HCT116 (cell line): ENCODE results near the gene BEGAIN. TPM values are rescaled to one million over a fixed set of nuclear protein-coding genes. Genes with fewer than 3 reads are reported as not detected.

Experiments
- ATAC-seq: fragments of 200-7000 bp; cut with Tn5 transposase; 2 replicates; pipeline ENCODE4 v1.9.1; 2020; ENCODE audit warnings: mild to moderate bottlenecking, moderate library complexity
- BruUV-seq: library from RNA; stranded (reverse); fragments of 400-500 nt; replicated peaks from 2 replicates; lab custom pipeline; 2021; lab: Mats Ljungman, UMichigan
- CTCF ChIA-PET: fragments of 300-600 bp; sonication (Branson Sonifier 250); formaldehyde crosslinking; loops from one replicate; lab custom pipeline; 2021; ENCODE audit warnings: antibody characterized with exemption; lab: Charles Lee
- POLR2A ChIA-PET: fragments of 300-600, 350-600 bp; sonication (Branson Sonifier 250); formaldehyde crosslinking; loops from one replicate; lab custom pipeline; 2021; ENCODE audit warnings: antibody characterized with exemption; lab: Charles Lee
- RAD21 ChIA-PET, 2 experiments: fragments of 300-600 bp; sonication (Branson Sonifier 250); formaldehyde crosslinking; loops; one replicate each; lab custom pipeline; 2023; ENCODE audit warnings: low total read pairs in 2 of 2; ENCODE audit not compliant: uncharacterized antibody in 2 of 2, unreplicated experiment in 2 of 2, low non-redundant PET in 1 of 2; lab: Charles Lee
- DNase-seq: peaks from one replicate; pipeline ENCODE4 v3.0.0-alpha.2; 2010; ENCODE audit warnings: low read depth, low spot score
- H2AFZ ChIP-seq: fragments of 200-600 bp; shearing (Covaris generic), sonication (generic); 2 replicates; pipeline ENCODE4 v1.6.1; 2017; ENCODE audit warnings: low read depth, mixed run types, mixed read lengths, antibody characterized with exemption, low read length; ENCODE audit not compliant: poor library complexity, severe bottlenecking
- H3K27ac ChIP-seq: 2 replicates; pipeline ENCODE4 v1.5.1; 2012; ENCODE audit warnings: low read depth, low read length
- H3K27me3 ChIP-seq: fragments of 200-600 bp; sonication (generic); 2 replicates; pipeline ENCODE4 v1.6.1; 2016; ENCODE audit warnings: mixed run types, low read length, mixed read lengths; ENCODE audit not compliant: insufficient read depth
- H3K36me3 ChIP-seq, 2 experiments: fragments of 200-500 bp in 1 of 2; fragments of 200-600 bp in 1 of 2; sonication (Bioruptor generic) in 1 of 2; sonication (generic) in 1 of 2; 2 replicates each; pipeline versions ENCODE4 v1.5.1 to v1.6.1; 2014 to 2016; ENCODE audit warnings: low read length in 2 of 2, inconsistent platforms in 1 of 2, mixed read lengths in 1 of 2, mixed run types in 1 of 2; ENCODE audit not compliant: insufficient read depth in 2 of 2, control insufficient read depth in 1 of 2
- H3K4me1 ChIP-seq, 2 experiments: fragments of 200-600 bp in 1 of 2; sonication (generic) in 1 of 2; 2 replicates each; pipeline versions ENCODE4 v1.5.1 to v1.6.1; 2012 to 2017; ENCODE audit warnings: low read length in 2 of 2, inconsistent platforms in 1 of 2, mild to moderate bottlenecking in 1 of 2, mixed read lengths in 1 of 2, mixed run types in 1 of 2, moderate library complexity in 1 of 2; ENCODE audit not compliant: insufficient read depth in 2 of 2, control insufficient read depth in 1 of 2
- H3K4me2 ChIP-seq: fragments of 200-600 bp; sonication (generic); 2 replicates; pipeline ENCODE4 v1.6.1; 2017; ENCODE audit warnings: mixed run types, low read length, mixed read lengths
- H3K4me3 ChIP-seq, 2 experiments: fragments of 200-600 bp in 1 of 2; sonication (generic) in 1 of 2; replicated peaks in 1 of 2; 2 replicates each; pipeline ENCODE4 v1.5.1; 2011 to 2016; ENCODE audit warnings: low read length in 2 of 2, control low read depth in 1 of 2, low read depth in 1 of 2, mild to moderate bottlenecking in 1 of 2, mixed read lengths in 1 of 2, mixed run types in 1 of 2
- H3K79me2 ChIP-seq: fragments of 200-600 bp; sonication (generic); 2 replicates; pipeline ENCODE4 v1.6.1; 2017; ENCODE audit warnings: mild to moderate bottlenecking, mixed run types, low read length, moderate library complexity, mixed read lengths; ENCODE audit not compliant: insufficient read depth
- H3K9ac ChIP-seq: fragments of 200-600 bp; sonication (generic); 2 replicates; pipeline ENCODE4 v1.6.1; 2016; ENCODE audit warnings: low read length, mixed read lengths
- H3K9me2 ChIP-seq: fragments of 200-600 bp; sonication (generic), shearing (Covaris generic); 2 replicates; pipeline ENCODE4 v1.6.1; 2017; ENCODE audit warnings: mixed run types, mild to moderate bottlenecking, moderate library complexity; ENCODE audit not compliant: insufficient read depth
- H3K9me3 ChIP-seq, 2 experiments: fragments of 200-500 bp in 1 of 2; fragments of 200-600 bp in 1 of 2; sonication (Bioruptor generic) in 1 of 2; sonication (generic) in 1 of 2; 2 replicates each; pipeline ENCODE4 v1.6.1; 2014 to 2017; ENCODE audit warnings: low read length in 2 of 2, mixed read lengths in 2 of 2, inconsistent platforms in 1 of 2, low read depth in 1 of 2, mild to moderate bottlenecking in 1 of 2, mixed run types in 1 of 2, moderate library complexity in 1 of 2; ENCODE audit not compliant: control insufficient read depth in 1 of 2, insufficient read depth in 1 of 2
- H4K20me1 ChIP-seq: fragments of 200-600 bp; sonication (generic), shearing (Covaris generic); 2 replicates; pipeline ENCODE4 v1.6.1; 2017; ENCODE audit warnings: mixed run types, mild to moderate bottlenecking, moderate library complexity; ENCODE audit not compliant: insufficient read depth
- ELF1 ChIP-seq: IDR thresholded peaks from 2 replicates; pipeline ENCODE4 v1.6.1; 2012; ENCODE audit warnings: low read depth, borderline replicate concordance
- EZH2 ChIP-seq: fragments of 200-600 bp; sonication (generic); IDR thresholded peaks from 2 replicates; pipeline ENCODE4 v1.6.1; 2017; ENCODE audit warnings: antibody characterized with exemption, mixed run types
- EZH2phosphoT487 ChIP-seq: fragments of 200-600 bp; IDR thresholded peaks from 2 replicates; pipeline ENCODE4 v1.6.1; 2018; ENCODE audit warnings: antibody characterized with exemption, borderline replicate concordance
- POLR2A ChIP-seq: IDR thresholded peaks from 2 replicates; pipeline ENCODE4 v1.7.0; 2011; ENCODE audit warnings: borderline replicate concordance; ENCODE audit not compliant: insufficient read depth, insufficient read length; ENCODE audit errors: extremely low read depth
- POLR2AphosphoS5 ChIP-seq: IDR thresholded peaks from 2 replicates; pipeline ENCODE4 v1.6.1; 2011; ENCODE audit warnings: mild to moderate bottlenecking, low read depth, low read length, moderate library complexity
- RAD21 ChIP-seq: IDR thresholded peaks from 2 replicates; pipeline ENCODE4 v1.6.1; 2012; ENCODE audit warnings: low read depth, mild to moderate bottlenecking
- SP1 ChIP-seq: IDR thresholded peaks from 2 replicates; pipeline ENCODE4 v1.6.1; 2012; ENCODE audit warnings: low read depth
- ZNF274 ChIP-seq: fragments of 200-500 bp; sonication (Bioruptor generic); IDR thresholded peaks from 2 replicates; pipeline ENCODE4 v1.6.1; 2014; ENCODE audit warnings: mild to moderate bottlenecking, low read depth, low read length, inconsistent platforms
- intact Hi-C: fragments of 100-400 bp; cut with micrococcal nuclease; formaldehyde crosslinking; loops from 2 replicates; pipeline ENCODE4 v1.10.0; 2022
- total RNA-seq: library from RNA; stranded (reverse); gene quantifications from one replicate; pipeline ENCODE4 v1.2.1, GENCODE V29; 2021; ENCODE audit not compliant: unreplicated experiment
- TF ChIP-seq, protein P1 (sequence below): IDR thresholded peaks from 2 replicates; pipeline ENCODE4 v1.6.1; 2012

Gene BEGAIN
- total RNA-seq, 1 experiment from 2014 or later, result 8.5 TPM

- no peak for ATAC-seq
- intact Hi-C loops, result no loop called here
- no peak for DNase-seq
- TF ChIP-seq, protein P1, sequence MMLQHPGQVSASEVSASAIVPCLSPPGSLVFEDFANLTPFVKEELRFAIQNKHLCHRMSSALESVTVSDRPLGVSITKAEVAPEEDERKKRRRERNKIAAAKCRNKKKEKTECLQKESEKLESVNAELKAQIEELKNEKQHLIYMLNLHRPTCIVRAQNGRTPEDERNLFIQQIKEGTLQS, result no peak
- TF ChIP-seq ELF1 (no peak), EZH2 (no peak), SP1 (no peak), POLR2A (no peak), EZH2phosphoT487 (no peak), ZNF274 (no peak), RAD21 (no peak), POLR2AphosphoS5 (no peak)
- Histone ChIP-seq H3K9me3 (no peaks in the 10 kb centered on the region), H3K36me3 (no peaks in the 10 kb centered on the region), H3K9ac (no peak overlapping the region), H3K27me3 (no peaks in the 10 kb centered on the region), H3K9me2 (no peaks in the 10 kb centered on the region), H4K20me1 (no peaks in the 10 kb centered on the region), H2AFZ (no peak overlapping the region), H3K4me3 (no peak overlapping the region), H3K4me2 (no peak overlapping the region), H3K27ac (no peak overlapping the region), H3K79me2 (no peaks in the 10 kb centered on the region), H3K4me1 (peaks cover 13 to 28% of the 10 kb centered on the region in 2 experiments; a peak in 3 of 4 replicates)
- ChIA-PET CTCF (no interaction called here), RAD21 (no interaction called here), POLR2A (no interaction called here)
- no TSS peak for BruUV-seq
These were observed 2.7 kb upstream of the BEGAIN start for GRCh38 chr14:100589760-100590469.
